Progenitor cell of endocrine pancreas (in vitro differentiated cells): Measurements from ENCODE around the gene PGRMC2. TPM values are rescaled to one million over a fixed set of nuclear protein-coding genes. Genes with fewer than 3 reads are reported as not detected.

Source experiments
- DNase-seq: peaks from one replicate; pipeline ENCODE4 v3.0.0; 2021; ENCODE audit warnings: low spot score; ENCODE audit not compliant: unreplicated experiment
- H3K27ac Mint-ChIP-seq: 2 replicates; pipeline ENCODE4 v1.8.0; 2021; ENCODE audit warnings: mild to moderate bottlenecking, moderate library complexity, mixed read lengths
- H3K27me3 Mint-ChIP-seq: 2 replicates; pipeline ENCODE4 v1.8.0; 2021; ENCODE audit warnings: mixed read lengths
- H3K36me3 Mint-ChIP-seq: 2 replicates; pipeline ENCODE4 v1.8.0; 2022; ENCODE audit warnings: mixed read lengths; ENCODE audit not compliant: insufficient read depth
- H3K4me1 Mint-ChIP-seq: 2 replicates; pipeline ENCODE4 v1.8.0; 2021; ENCODE audit warnings: low read depth, mixed read lengths
- H3K4me3 Mint-ChIP-seq: 2 replicates; pipeline ENCODE4 v1.8.0; 2021; ENCODE audit warnings: low read depth, mild to moderate bottlenecking, moderate library complexity, mixed read lengths
- H3K9me3 Mint-ChIP-seq: 2 replicates; pipeline ENCODE4 v1.8.0; 2021; ENCODE audit warnings: low read depth, mixed read lengths
- CTCF ChIP-seq: fragments of 200-600 bp; sonication (generic); IDR thresholded peaks from one replicate; pipeline ENCODE4 v1.5.0; 2021; ENCODE audit warnings: antibody characterized with exemption, mild to moderate bottlenecking; ENCODE audit not compliant: unreplicated experiment
- total RNA-seq: library from RNA; stranded (reverse); gene quantifications from 2 replicates; pipeline ENCODE4 v1.2.1, GENCODE V29; 2021

The PGRMC2 gene
- total RNA-seq, 1 donor from 2014 or later: 65.1 TPM

- Mint-ChIP-seq H3K27me3 (no peaks in the 10 kb centered on the region), H3K9me3 (no peaks in the 10 kb centered on the region), H3K27ac (no peak overlapping the region), H3K36me3 (no peaks in the 10 kb centered on the region), H3K4me1 (peaks cover 15% of the 10 kb centered on the region), H3K4me3 (no peak overlapping the region)
- TF ChIP-seq CTCF: no peak
- no peak for DNase-seq
Observed at GRCh38 chr4:128295255-128295654, 7.6 kb upstream of the PGRMC2 start.

GRCh38 chr4:128294464-128294863 lies 6.9 kb upstream of the PGRMC2 start:
- H3K9me3 Mint-ChIP-seq: no peaks in the 10 kb centered on the region
- peaks cover 15% of the 10 kb centered on the region for H3K4me1 Mint-ChIP-seq
- H3K36me3 Mint-ChIP-seq: no peaks in the 10 kb centered on the region
- H3K27ac Mint-ChIP-seq: no peak overlapping the region
- no peak for DNase-seq
- H3K27me3 Mint-ChIP-seq: no peaks in the 10 kb centered on the region
- H3K4me3 Mint-ChIP-seq: no peak overlapping the region
- no peak for TF ChIP-seq CTCF

GRCh38 chr4:128292349-128292748 lies 4.7 kb upstream of the PGRMC2 start:
- H3K27me3 Mint-ChIP-seq: no peaks in the 10 kb centered on the region
- H3K4me1 Mint-ChIP-seq: peaks cover 10% of the 10 kb centered on the region

GRCh38 chr4:128291096-128291495 lies 3.5 kb upstream of the PGRMC2 start:
- TF ChIP-seq CTCF: no peak
- no peaks in the 10 kb centered on the region for H3K27me3 Mint-ChIP-seq
- H3K36me3 Mint-ChIP-seq: no peaks in the 10 kb centered on the region
- H3K4me1 Mint-ChIP-seq: peaks cover 5% of the 10 kb centered on the region
- no peak overlapping the region for H3K4me3 Mint-ChIP-seq
- DNase-seq: no peak
- no peak overlapping the region for H3K27ac Mint-ChIP-seq
- no peaks in the 10 kb centered on the region for H3K9me3 Mint-ChIP-seq

More at GRCh38 chr4:128292349-128292748, 4.7 kb upstream of the PGRMC2 start:
- no peak overlapping the region for H3K27ac Mint-ChIP-seq
- H3K9me3 Mint-ChIP-seq: no peaks in the 10 kb centered on the region
- no peak overlapping the region for H3K4me3 Mint-ChIP-seq
- DNase-seq: no peak
- TF ChIP-seq CTCF: no peak
- H3K36me3 Mint-ChIP-seq: no peaks in the 10 kb centered on the region

GRCh38 chr4:128290526-128290925 lies 2.9 kb upstream of the PGRMC2 start:
- no peak for DNase-seq
- H3K4me3 Mint-ChIP-seq: no peak overlapping the region
- TF ChIP-seq CTCF: no peak
- H3K27me3 Mint-ChIP-seq: no peaks in the 10 kb centered on the region
- H3K36me3 Mint-ChIP-seq: no peaks in the 10 kb centered on the region
- H3K4me1 Mint-ChIP-seq: peaks cover 10% of the 10 kb centered on the region
- no peak overlapping the region for H3K27ac Mint-ChIP-seq
- no peaks in the 10 kb centered on the region for H3K9me3 Mint-ChIP-seq
